ENCODE results near the gene TXK.

Gene TXK

GRCh38 chr4:48068182-48068581, 65.9 kb downstream of the TXK start:
- ChIA-PET POLR2A (no interaction called here), CTCF (no interaction called here)
- no peak for TF ChIP-seq ZNF266 (tag by site-specific recombination; IDR thresholded peaks at IDR 0.05; ENCODE audit: low read depth)
- no peak for TF ChIP-seq ZFP41 (tag by site-specific recombination; IDR thresholded peaks at IDR 0.05; ENCODE audit: borderline replicate concordance)
- TF ChIP-seq SALL2 (tag by site-specific recombination; IDR thresholded peaks at IDR 0.05; ENCODE audit: borderline replicate concordance), result no peak
- no peak for TF ChIP-seq ZNF423 (tag by site-specific recombination; IDR thresholded peaks at IDR 0.05)
- no peak for TF ChIP-seq ZNF664 (tag by site-specific recombination; IDR thresholded peaks at IDR 0.05)
- no peak for TF ChIP-seq ZNF146 (tag by site-specific recombination; IDR thresholded peaks at IDR 0.05)
- TF ChIP-seq ZSCAN18 (tag by site-specific recombination; IDR thresholded peaks at IDR 0.05), result no peak
- TF ChIP-seq OSR2 (tag by site-specific recombination; IDR thresholded peaks at IDR 0.05), result no peak
- Histone ChIP-seq H3K4me1 (ENCODE audit: control insufficient read depth, insufficient read depth, low read length) (no peaks in the 10 kb centered on the region), H3K9me3 (ENCODE audit: control insufficient read depth, insufficient read depth, low read depth, low read length) (no peaks in the 10 kb centered on the region), H3K4me3 (ENCODE audit: low read depth, low read length) (no peak overlapping the region), H3K36me3 (ENCODE audit: control insufficient read depth in 2 of 2, insufficient read depth in 1 of 2, low read length in 2 of 2) (no peaks in the 10 kb centered on the region), H3K27ac (ENCODE audit: extremely low read depth, low read depth, low read length) (no peak overlapping the region)

GRCh38 chr4:48067536-48067935, 66.5 kb downstream of the TXK start:
- Histone ChIP-seq H3K9me3 (ENCODE audit: control insufficient read depth, insufficient read depth, low read depth, low read length) (no peaks in the 10 kb centered on the region), H3K27ac (ENCODE audit: extremely low read depth, low read depth, low read length) (no peak overlapping the region), H3K36me3 (ENCODE audit: control insufficient read depth in 2 of 2, insufficient read depth in 1 of 2, low read length in 2 of 2) (no peaks in the 10 kb centered on the region), H3K4me3 (ENCODE audit: low read depth, low read length) (no peak overlapping the region), H3K4me1 (ENCODE audit: control insufficient read depth, insufficient read depth, low read length) (no peaks in the 10 kb centered on the region)
- ChIA-PET CTCF (no interaction called here), POLR2A (no interaction called here)
- TF ChIP-seq ZNF624 (tag by site-specific recombination; IDR thresholded peaks at IDR 0.05) (no peak), KLF9 (tag by site-specific recombination; IDR thresholded peaks at IDR 0.05; ENCODE audit: low read depth) (no peak), PATZ1 (tag by site-specific recombination; IDR thresholded peaks at IDR 0.05) (no peak), ZNF202 (tag by site-specific recombination; IDR thresholded peaks at IDR 0.05; ENCODE audit: borderline replicate concordance) (no peak), ATF2 (tag by site-specific recombination; IDR thresholded peaks at IDR 0.05; ENCODE audit: low read depth) (no peak), REPIN1 (tag by site-specific recombination; IDR thresholded peaks at IDR 0.05; ENCODE audit: low read depth) (no peak), ZSCAN5A (tag by site-specific recombination; IDR thresholded peaks at IDR 0.05) (no peak), MYNN (tag by site-specific recombination; IDR thresholded peaks at IDR 0.05; ENCODE audit: borderline replicate concordance) (no peak), ZNF416 (tag by site-specific recombination; IDR thresholded peaks at IDR 0.05) (no peak), ZBTB1 (tag by site-specific recombination; IDR thresholded peaks at IDR 0.05) (no peak)

All from HEK293 (cell line).